Heart left ventricle (tissue), 16 donors: Measurements from ENCODE around the gene CD1B. TPM values are rescaled to one million over a fixed set of nuclear protein-coding genes. Genes with fewer than 3 reads are reported as not detected.
"Not testable (repeated sequence)": the region's sequence is repeated elsewhere in the genome, so short reads cannot be mapped to it uniquely, and the experiment has no call there.

ENCODE experiments used
- ATAC-seq, 4 donors: fragments of 200-7000 bp; cut with Tn5 transposase; one replicate each; pipeline ENCODE4 v1.9.1; 2020 to 2022; ENCODE audit warnings: moderate library complexity in 4 of 4, mild to moderate bottlenecking in 3 of 4, moderate number of reproducible peaks in 1 of 4
- DNase-seq, 5 donors: peaks; one replicate each; pipeline ENCODE4 v3.0.0-alpha.2; 2020
- H3K27ac ChIP-seq, 12 donors: fragments of 200-600 bp; sonication (generic) in 4 of 12; one replicate each; pipeline versions ENCODE4 v1.5.0 to v1.8.0; 2016 to 2022; ENCODE audit warnings: mild to moderate bottlenecking in 2 of 12
- H3K27me3 ChIP-seq, 9 donors: fragments of 200-600 bp; sonication (generic) in 2 of 9; one replicate each; pipeline versions ENCODE4 v1.5.1 to v1.8.0; 2016 to 2022; ENCODE audit warnings: mild to moderate bottlenecking in 3 of 9
- H3K36me3 ChIP-seq, 9 donors: fragments of 200-600 bp; sonication (generic) in 2 of 9; one replicate each; pipeline versions ENCODE4 v1.5.0 to v1.8.0; 2018 to 2022; ENCODE audit warnings: mild to moderate bottlenecking in 2 of 9
- H3K4me1 ChIP-seq, 12 donors: fragments of 200-600 bp; sonication (generic) in 4 of 12; one replicate each; pipeline versions ENCODE4 v1.5.0 to v1.8.0; 2016 to 2022; ENCODE audit warnings: mild to moderate bottlenecking in 3 of 12
- H3K4me3 ChIP-seq, 12 donors: fragments of 200-600 bp; sonication (generic) in 4 of 12; one replicate each; pipeline versions ENCODE4 v1.5.0 to v1.8.0; 2017 to 2022; ENCODE audit warnings: mild to moderate bottlenecking in 9 of 12, moderate library complexity in 4 of 12
- H3K9me3 ChIP-seq, 12 donors: fragments of 200-600 bp; sonication (generic) in 4 of 12; one replicate each; pipeline versions ENCODE4 v1.5.0 to v1.8.0; 2016 to 2022; ENCODE audit warnings: mild to moderate bottlenecking in 1 of 12
- POLR2A ChIP-seq, 2 donors: fragments of 450-650 bp; IDR thresholded peaks; one replicate each; pipeline ENCODE4 v1.6.1; 2017; ENCODE audit warnings: antibody characterized with exemption in 2 of 2, mild to moderate bottlenecking in 2 of 2, moderate library complexity in 2 of 2
- WGBS, 4 donors: extraction: QIAGEN DNeasy Blood & Tissue Kit in 2 of 4; methylation state at CpG; one replicate each; pipeline versions ENCODE4 v1.1.5 to v1.1.7; 2013 to 2018; 5-methylcytosine and 5-hydroxymethylcytosine counted together
- intact Hi-C, 10 donors: fragments of 100-400 bp; cut with DNase I; formaldehyde crosslinking; loops; one replicate each; pipeline versions ENCODE4 v1.11.1 to v1.14.2; 2022
- polyA plus RNA-seq, 2 donors: library from polyadenylated mRNA; stranded (reverse); fragments of 200-250 nt; gene quantifications; one replicate each; pipeline ENCODE4 v1.2.3, GENCODE V29; 2013
- total RNA-seq, 9 donors: library from RNA; depleted of rRNA in 2 of 9; stranded (reverse); fragments of >200 nt in 2 of 9; fragmentation: NEBNext Ultra II Directional in 3 of 9; extraction: Animal tissue kit (Norgen Biotek cat#: 25700) in 3 of 9; gene quantifications; one replicate each; pipeline versions ENCODE4 v1.1.0 to v1.2.4, GENCODE V29; 2016 to 2023
- TF ChIP-seq, protein P1 (sequence below), 12 donors: fragments of 200-600 bp; sonication (generic) in 4 of 12; IDR thresholded peaks; one replicate each; pipeline versions ENCODE4 v1.5.0 to v1.8.0; 2018 to 2022; ENCODE audit warnings: antibody characterized with exemption in 12 of 12, mild to moderate bottlenecking in 5 of 12
- donor health status: ischemic (EF 13 %, LVEDD 7.1; RV severe dilation, severe dysfunction).
- donor health status: healthy with polysubstance abuse.
- donor health status: DM: no; HTN: yes; CAD: no.
- donor health status: DM: no; HTN: no; CAD: no.
- donor health status: ischemic (EF 25% LVEDD 6.9; RV normal size, moderate dysfunction).
- donor health status: ischemic (EF 25% LVEDD 5.7; RV mildly dilated, moderate dysfunction).
- donor health status: healthy.
- donor health status: DM: yes; HTN: yes; CAD: no.
- donor health status: ischemic (EF 35%, LVEDD 5.7; RV mildly dilated, moderate dysfunction).
- donor health status: nonischemic (EF 11% LVEDD 7.7; RV severe dilation, severe dysfunction).
- donor health status: DM: yes; HTN: yes; CAD: no.
- donor health status: PGD.
- donor health status: ischemic (EF 29% LVEDD 5.4; RV normal size, mild dysfunction).
- donor health status: nonischemic (EF 23%, LVEDD 6.1; RV moderate dilation, normal function).

The CD1B gene
- total and polyA plus RNA-seq, 11 donors: 0.29 TPM; not detected in 10

DNA sequence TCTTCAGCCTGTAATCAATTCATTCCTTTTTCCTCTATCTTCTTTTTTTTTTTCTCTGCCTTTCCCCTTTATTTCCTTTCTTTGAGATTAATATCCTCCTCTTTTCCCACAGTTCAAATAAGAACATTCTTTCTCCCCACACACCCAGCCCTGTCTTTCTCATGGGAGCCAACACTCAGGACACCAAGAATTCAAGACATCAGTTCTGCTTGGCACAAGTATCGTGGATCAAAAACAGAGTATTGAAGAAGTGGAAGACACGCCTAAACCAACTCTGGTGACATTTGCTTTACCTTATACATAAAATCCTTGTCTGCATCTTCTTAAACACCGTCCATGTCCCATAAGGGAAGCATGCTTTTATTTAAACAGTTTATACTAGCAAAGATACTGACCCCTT lies 25.3 kb upstream of the CD1B start:
- WGBS, 4 donors: 59 to 71% (median 68%) methylated on average over 3 of the region's 3 CpGs
- DNase-seq: no peak
- H3K36me3 ChIP-seq: no peaks in the 10 kb centered on the region
- intact Hi-C loops: no loop called here
- no peaks in the 10 kb centered on the region for H3K4me1 ChIP-seq
- no peaks in the 10 kb centered on the region for H3K9me3 ChIP-seq
- H3K4me3 ChIP-seq: no peak overlapping the region
- TF ChIP-seq, protein P1, sequence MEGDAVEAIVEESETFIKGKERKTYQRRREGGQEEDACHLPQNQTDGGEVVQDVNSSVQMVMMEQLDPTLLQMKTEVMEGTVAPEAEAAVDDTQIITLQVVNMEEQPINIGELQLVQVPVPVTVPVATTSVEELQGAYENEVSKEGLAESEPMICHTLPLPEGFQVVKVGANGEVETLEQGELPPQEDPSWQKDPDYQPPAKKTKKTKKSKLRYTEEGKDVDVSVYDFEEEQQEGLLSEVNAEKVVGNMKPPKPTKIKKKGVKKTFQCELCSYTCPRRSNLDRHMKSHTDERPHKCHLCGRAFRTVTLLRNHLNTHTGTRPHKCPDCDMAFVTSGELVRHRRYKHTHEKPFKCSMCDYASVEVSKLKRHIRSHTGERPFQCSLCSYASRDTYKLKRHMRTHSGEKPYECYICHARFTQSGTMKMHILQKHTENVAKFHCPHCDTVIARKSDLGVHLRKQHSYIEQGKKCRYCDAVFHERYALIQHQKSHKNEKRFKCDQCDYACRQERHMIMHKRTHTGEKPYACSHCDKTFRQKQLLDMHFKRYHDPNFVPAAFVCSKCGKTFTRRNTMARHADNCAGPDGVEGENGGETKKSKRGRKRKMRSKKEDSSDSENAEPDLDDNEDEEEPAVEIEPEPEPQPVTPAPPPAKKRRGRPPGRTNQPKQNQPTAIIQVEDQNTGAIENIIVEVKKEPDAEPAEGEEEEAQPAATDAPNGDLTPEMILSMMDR (IDR thresholded peaks at IDR 0.05): no peak
- no peak overlapping the region for H3K27ac ChIP-seq
- H3K27me3 ChIP-seq: peaks cover 0 to 3% (median 0%) of the 10 kb centered on the region in 9 donors
- no peak for ATAC-seq

DNA sequence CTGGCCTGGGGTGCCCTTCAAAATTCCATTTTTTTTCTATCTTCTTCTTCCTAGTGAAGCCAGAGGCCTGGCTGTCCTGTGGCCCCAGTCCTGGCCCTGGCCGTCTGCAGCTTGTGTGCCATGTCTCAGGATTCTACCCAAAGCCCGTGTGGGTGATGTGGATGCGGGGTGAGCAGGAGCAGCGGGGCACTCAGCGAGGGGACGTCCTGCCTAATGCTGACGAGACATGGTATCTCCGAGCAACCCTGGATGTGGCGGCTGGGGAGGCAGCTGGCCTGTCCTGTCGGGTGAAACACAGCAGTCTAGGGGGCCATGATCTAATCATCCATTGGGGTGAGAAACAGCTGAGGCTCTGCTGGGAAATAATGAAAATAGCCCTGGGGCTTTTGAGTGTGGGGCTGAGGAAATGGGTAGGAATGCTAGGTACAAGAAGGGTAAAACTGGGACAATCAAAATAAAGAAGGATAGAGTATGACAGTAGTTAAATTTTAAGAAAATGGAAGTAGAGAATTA lies 24.5 kb upstream of the CD1B start:
- Histone ChIP-seq H3K27me3 (peaks cover 0 to 3% (median 0%) of the 10 kb centered on the region in 9 donors), H3K4me1 (no peaks in the 10 kb centered on the region), H3K36me3 (no peaks in the 10 kb centered on the region), H3K4me3 (no peak overlapping the region), H3K27ac (no peak overlapping the region), H3K9me3 (no peaks in the 10 kb centered on the region)
- no peak for TF ChIP-seq POLR2A (IDR thresholded peaks at IDR 0.05)
- TF ChIP-seq, protein P1 (IDR thresholded peaks at IDR 0.05): no peak
- DNase-seq (no peak), ATAC-seq (no peak)
- intact Hi-C loops: no loop called here
- 78 to 90% (median 85%) methylated on average over 10 of the region's 10 CpGs for WGBS, 4 donors

DNA sequence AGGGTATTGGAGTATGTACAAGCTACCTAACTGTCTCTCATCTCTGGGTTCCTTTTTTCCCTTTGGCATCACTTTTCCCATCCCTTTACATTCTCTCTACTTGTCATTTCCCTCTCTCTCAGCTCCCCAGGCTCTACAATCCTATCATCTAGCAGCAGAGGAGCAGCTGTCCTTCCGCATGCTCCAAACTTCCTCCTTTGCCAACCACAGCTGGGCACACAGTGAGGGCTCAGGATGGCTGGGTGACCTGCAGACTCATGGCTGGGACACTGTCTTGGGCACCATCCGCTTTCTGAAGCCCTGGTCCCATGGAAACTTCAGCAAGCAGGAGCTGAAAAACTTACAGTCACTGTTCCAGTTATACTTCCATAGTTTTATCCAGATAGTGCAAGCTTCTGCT lies 22.9 kb upstream of the CD1B start:
- no peak for DNase-seq
- H3K36me3 ChIP-seq: no peaks in the 10 kb centered on the region
- H3K27me3 ChIP-seq: peaks cover 0 to 3% (median 0%) of the 10 kb centered on the region in 9 donors
- no peak overlapping the region for H3K4me3 ChIP-seq
- intact Hi-C loops: no loop called here
- no peak for TF ChIP-seq POLR2A (IDR thresholded peaks at IDR 0.05)
- TF ChIP-seq, protein P1 (IDR thresholded peaks at IDR 0.05): no peak
- H3K9me3 ChIP-seq: no peaks in the 10 kb centered on the region
- no peaks in the 10 kb centered on the region for H3K4me1 ChIP-seq
- WGBS, 4 donors: 69 to 78% (median 70%) methylated on average over 2 of the region's 2 CpGs
- peak in 1 of 4 donors; percentile 41 for ATAC-seq
- H3K27ac ChIP-seq: no peak overlapping the region

DNA sequence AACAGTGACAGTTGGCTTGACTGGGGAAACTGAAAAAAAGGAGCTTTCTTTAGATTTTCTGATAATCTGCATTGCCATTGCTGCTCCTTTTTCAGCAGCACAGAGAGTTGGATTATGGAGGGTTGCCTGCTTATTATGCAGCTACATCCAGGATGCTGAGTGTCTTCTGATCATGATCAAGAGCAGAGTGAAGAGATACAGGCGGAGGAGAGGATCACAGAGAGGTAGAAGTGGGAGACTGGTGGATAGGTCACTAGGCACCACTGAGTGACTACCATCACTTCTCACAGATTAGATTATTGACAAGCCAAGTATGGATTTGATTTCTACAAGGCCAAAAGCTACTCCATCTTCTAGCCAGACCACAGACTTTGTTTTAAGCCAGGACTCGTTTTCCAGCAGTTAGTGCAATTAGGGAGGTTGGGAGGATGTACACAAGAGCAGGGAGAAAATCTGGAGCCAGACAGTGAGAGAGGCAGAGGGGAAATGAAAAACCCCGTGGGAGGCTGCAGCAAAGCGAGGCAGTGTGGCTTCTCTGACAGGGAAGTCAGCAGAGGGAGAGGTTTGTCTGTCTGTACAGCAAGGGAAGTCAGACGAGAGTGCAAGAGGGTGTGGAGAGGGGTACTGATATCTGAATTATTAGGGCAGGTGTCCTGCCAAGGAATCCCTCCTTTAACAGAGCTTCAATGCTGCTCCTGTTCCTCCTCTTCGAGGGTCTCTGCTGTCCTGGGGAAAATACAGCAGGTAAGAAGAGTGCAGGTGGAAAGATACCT lies 22.2 kb upstream of the CD1B start, which contains the start of gene CD1E:
Gene CD1E, plus strand, starts transcription at position 592 of the 773 bp plus-strand sequence. Its CDS starts 95 bp downstream, at position 687.
- Histone ChIP-seq H3K4me3 (no peak within 1 kb of the TSS), H3K4me1 (no peaks in the 10 kb centered on the region), H3K27ac (no peak within 1 kb of the TSS), H3K9me3 (no peaks in the 10 kb centered on the region), H3K36me3 (no peaks in the 10 kb centered on the region), H3K27me3 (peaks cover 0 to 3% (median 0%) of the 10 kb centered on the region in 9 donors)
- no peak for ATAC-seq
- DNase-seq: no peak
- TF ChIP-seq, protein P1 (IDR thresholded peaks at IDR 0.05): no peak
- intact Hi-C loops: no loop called here
- WGBS, 4 donors: 35 to 39% (median 36%) methylated on average over 6 of the region's 6 CpGs

DNA sequence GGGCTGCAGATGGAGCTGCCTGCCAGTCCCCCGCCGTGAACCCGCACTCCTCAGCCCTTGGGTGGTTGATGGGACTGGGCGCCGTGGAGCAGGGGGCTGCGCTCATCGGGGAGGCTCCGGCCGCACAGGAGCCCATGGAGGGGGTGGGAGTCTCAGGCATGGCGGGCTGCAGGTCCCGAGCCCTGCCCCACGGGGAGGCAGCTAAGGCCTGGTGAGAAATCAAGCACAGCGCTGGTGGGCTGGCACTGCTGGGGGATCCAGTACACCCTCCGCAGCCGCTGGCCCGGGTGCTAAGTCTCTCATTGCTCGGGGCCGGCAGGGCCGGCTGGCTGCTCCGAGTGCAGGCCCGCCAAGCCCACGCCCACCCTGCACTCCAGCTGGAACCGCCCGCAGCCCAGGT lies 17.6 kb upstream of the CD1B start:
- ATAC-seq, H3K36me3 ChIP-seq, H3K4me1 ChIP-seq, H3K4me3 ChIP-seq, H3K27ac ChIP-seq, intact Hi-C loops, H3K27me3 ChIP-seq, DNase-seq: not testable (repeated sequence)
- 95 to 99% (median 96%) methylated on average over 12 to 24 of the region's 24 CpGs for WGBS, 4 donors
- H3K9me3 ChIP-seq: peaks cover 0 to 15% (median 3%) of the 10 kb centered on the region in 12 donors

DNA sequence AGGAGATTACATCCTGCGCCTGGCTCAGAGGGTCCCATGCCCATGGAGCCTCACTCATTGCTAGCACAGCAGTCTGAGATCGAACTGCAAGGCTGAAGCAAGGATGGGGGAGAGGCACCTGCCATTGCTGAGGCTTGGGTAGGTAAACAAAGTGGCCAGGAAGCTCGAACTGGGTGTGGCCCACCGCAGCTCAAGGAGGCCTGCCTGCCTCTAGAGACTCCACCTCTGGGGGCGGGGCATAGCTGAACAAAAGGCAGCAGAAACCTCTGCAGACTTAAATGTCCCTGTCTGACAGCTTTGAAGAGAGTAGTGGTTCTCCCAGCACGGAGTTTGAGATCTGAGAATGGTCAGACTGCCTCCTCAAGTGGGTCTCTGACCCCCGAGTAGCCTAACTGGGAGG lies 5.1 kb upstream of the CD1B start:
- DNase-seq, H3K36me3 ChIP-seq, intact Hi-C loops, H3K27ac ChIP-seq, H3K27me3 ChIP-seq, H3K4me3 ChIP-seq, ATAC-seq, H3K4me1 ChIP-seq: not testable (repeated sequence)
- WGBS, 4 donors: 61 to 71% (median 64%) methylated on average over 7 of the region's 7 CpGs
- peaks cover 0 to 21% (median 0%) of the 10 kb centered on the region in 12 donors for H3K9me3 ChIP-seq
